HG03159 (cell line): ENCODE results near the gene SMAD6.

Experiments used
- ATAC-seq: cut with Tn5 transposase; IDR thresholded peaks from one replicate; pipeline ENCODE4 v1.9.1; 2021; ENCODE audit warnings: mild to moderate bottlenecking, moderate library complexity; ENCODE audit not compliant: unreplicated experiment

The SMAD6 gene

GRCh38 chr15:66702035-66702786 lies at the start of gene SMAD6:
TSS of gene SMAD6 (plus strand) at chr15:66702236. CDS start at chr15:66703259, 1,023 bp downstream.
- no peak for ATAC-seq

GRCh38 chr15:66652806-66653205 lies 49.2 kb upstream of the SMAD6 start:
- no peak for ATAC-seq

DNA sequence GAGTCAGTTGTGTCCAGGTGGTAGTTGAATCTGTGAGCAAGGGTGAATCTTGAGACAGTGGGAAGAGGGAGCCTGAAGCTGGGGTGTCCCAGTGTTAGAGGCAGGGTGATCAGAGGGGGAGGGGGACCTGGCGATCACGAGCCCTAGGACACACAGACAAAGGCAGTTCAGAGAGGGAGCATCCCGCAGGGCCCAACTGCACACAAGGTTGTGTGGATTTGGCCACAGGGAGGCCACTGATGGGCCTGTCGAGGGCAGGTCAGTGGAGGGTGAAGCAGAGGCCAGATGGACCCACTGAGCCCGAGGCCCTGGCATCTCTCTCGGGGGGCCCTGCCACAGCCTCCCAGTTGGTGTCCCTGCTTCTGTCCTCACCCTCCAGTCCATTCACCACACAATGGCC lies 48.6 kb upstream of the SMAD6 start:
- no peak for ATAC-seq

DNA sequence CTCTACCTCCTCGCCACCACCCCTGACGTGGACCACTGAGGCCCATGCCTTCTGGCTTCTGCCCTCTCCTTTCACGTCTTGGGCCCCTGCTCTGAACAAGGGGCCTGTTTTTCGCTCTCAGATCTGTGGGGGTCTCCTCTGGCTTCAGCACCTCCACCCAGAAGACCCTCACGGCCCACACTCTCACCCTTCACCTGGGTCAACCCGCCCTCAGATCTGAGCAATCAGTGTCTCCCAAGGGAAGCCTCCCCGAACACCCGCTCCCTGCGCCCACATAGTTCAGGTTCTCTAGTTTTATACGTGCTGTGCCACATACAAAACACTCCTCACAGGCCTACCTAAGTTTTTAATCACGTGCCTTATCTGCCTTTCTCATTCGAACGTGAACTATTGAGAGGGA lies 48.2 kb upstream of the SMAD6 start:
- no peak for ATAC-seq

- ATAC-seq: no peak
Measured at GRCh38 chr15:66654361-66654738, 47.7 kb upstream of the SMAD6 start.

- ATAC-seq: no peak
Measured at GRCh38 chr15:66654739-66655375, 47.2 kb upstream of the SMAD6 start.

DNA sequence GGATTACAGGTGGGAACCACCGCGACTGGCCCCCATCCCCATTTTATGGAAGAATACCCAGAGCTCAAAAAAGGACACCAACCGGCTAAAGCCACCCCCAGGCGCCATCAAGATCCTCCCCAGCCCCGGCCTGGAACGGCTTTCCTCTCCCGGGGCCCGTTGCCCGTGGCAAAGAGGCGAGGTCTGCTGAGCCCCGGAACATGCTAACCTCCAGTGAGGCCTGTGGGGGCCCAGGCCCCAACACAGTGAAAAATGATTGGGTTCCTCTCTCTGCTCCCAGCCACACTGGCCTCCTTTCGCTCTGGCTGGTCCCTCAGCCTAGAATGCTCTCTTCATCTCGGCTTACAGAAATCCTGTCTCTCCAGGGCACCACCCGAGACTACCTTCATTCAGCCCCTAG lies 46.5 kb upstream of the SMAD6 start:
- no peak for ATAC-seq

GRCh38 chr15:66655997-66656396 lies 46.0 kb upstream of the SMAD6 start:
- no peak for ATAC-seq

GRCh38 chr15:66657185-66658020 lies 44.6 kb upstream of the SMAD6 start:
- ATAC-seq: no peak

- ATAC-seq: no peak
Measured at GRCh38 chr15:66658044-66658443, 44.0 kb upstream of the SMAD6 start.

DNA sequence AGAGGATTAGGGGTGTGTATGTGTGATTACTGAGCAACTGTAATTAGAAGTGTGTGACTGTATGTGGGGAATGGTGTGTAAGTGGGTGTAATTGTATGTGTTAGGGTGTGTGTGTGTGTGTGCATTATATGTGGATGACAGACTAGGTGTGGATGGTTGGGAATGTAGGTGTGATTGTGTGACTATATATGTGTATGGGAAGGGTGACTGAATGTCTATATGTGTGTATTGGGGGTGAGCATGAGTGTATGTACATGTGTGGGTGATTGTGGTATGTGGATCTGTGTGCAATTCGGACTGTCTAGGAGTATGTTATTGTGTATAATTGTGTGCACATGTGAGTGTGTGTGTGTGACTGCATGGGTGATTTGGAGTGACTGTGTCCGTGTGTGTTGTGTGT lies 43.2 kb upstream of the SMAD6 start:
- no peak for ATAC-seq

DNA sequence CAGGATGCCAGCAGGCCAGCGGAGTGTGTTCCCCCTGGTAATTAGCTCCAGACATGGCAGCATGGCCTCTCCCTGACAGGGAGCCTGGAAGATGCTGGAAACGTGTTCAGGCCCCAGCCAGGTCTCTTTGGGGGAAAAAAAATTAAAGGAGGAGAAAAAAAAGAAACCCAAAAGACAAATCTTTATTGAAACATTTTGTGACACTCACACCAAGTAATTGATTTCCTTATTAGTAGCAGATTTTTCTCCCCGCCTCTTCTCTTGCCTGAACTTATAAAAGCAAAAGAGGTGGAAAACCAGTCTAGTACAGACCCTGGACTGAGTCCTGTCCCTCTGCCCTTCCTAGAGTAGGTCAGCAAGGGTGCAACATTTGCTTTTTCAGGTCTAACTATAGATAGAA lies 42.7 kb upstream of the SMAD6 start:
- no peak for ATAC-seq

- ATAC-seq: no peak
Measured at GRCh38 chr15:66661432-66662096, 40.5 kb upstream of the SMAD6 start.

- ATAC-seq: no peak
Measured at GRCh38 chr15:66662522-66662921, 39.5 kb upstream of the SMAD6 start.

GRCh38 chr15:66663664-66664063 lies 38.4 kb upstream of the SMAD6 start:
- ATAC-seq: no peak

DNA sequence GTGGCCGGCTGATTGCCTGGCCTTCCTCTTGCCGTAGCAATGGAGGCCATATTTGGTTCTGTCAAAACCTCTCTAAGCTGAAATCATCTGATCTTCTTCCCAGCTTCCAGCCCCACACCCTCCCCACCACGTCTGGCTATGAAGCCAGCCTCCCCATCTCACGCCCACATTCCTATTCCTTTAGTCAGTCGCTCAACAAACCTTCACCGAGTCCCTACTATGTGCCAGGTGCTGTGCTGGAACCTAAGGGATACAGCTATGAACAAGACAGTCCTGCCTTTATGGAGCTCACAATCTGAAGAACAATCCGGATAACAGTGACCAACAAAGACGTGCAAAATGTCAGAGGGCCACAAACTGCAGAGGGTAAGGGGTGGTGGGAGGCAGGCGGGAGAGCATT lies 31.9 kb upstream of the SMAD6 start:
- ATAC-seq: no peak

GRCh38 chr15:66670762-66671580 lies 31.1 kb upstream of the SMAD6 start:
- no peak for ATAC-seq

GRCh38 chr15:66672867-66673266 lies 29.2 kb upstream of the SMAD6 start:
- ATAC-seq: no peak

DNA sequence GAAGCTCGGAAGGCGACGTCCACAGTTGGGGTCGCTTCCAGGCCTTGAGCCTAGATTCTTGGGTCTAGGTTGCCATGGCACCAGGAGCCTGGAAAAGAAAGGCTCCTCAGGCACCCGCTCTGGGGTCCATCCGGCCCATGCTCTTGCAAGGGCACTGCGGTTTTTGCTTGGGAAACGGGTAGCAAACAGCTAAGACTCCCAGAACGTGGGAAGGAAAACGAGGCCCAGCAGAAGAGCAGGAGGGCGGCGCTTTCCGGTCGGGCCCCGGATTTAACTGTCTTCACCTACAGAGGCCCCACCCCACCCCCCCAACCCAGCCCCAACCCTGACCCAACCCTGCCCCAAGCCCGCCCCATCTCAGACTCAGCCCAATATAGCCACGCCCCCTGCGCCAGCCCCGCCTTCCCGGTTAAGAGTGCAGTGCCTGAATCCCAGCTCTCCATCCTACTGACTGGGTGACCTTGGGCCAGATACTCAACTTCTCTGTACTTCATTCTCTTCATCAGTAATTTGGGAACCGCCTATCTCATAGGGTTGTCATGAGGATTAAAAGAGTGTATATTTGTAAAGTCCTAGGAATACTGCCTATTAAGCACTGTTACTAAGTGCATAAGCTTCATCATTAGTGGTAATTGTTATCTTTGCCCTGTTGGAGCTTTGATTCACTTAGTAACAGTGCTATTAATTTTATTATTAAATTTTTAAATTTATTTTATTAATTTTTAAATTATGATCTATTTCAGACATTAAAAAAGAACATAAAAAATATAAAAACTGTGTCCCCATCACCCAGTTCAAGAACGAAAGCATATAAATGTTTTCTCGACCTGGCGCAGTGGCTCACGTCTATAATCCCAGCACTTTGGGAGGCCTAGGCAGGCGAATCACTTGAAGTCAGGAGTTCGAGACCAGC lies 28.4 kb upstream of the SMAD6 start:
- no peak for ATAC-seq
